ENCODE results near the gene CYTH4.

Gene CYTH4

DNA sequence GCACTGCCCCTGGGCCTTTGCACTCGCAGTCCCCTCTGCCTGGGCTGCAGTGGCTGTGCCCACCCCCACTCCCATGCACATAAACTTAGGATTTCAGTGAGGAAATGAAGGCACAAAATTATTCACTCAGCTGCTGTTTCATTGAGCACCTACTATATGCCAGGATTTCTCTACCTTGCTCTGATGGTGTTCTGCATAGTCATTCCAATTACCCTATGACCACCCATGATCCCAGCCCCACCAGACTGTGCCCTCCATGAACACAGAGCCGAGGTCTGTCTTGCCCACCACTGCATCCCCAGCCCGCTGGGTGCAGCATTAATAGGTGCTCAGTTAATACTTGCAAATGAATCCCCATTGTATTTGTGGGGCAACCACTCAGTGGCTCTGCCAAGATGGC lies 10.9 kb downstream of the CYTH4 start:
- DNase-seq: no peak

DNA sequence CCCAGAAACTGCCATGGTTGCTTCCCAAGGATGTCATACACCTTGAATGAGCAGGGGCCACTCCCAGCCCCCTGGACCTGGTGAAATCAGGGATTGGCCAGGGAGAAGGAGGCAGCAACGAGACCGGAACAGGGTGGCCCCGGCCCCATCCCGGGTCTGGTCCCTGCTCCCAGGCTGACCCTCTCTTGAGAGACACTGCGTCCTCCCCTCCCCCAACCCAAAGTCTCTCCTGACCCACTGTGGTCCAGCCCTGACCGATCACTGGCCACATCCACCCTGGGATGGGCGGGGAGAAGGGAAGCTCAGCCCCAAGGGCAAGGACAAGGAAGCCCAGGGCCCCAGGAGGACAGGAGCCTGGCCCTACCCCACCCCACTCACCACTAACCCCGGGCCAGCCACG lies 12.4 kb downstream of the CYTH4 start:
- DNase-seq: no peak

DNA sequence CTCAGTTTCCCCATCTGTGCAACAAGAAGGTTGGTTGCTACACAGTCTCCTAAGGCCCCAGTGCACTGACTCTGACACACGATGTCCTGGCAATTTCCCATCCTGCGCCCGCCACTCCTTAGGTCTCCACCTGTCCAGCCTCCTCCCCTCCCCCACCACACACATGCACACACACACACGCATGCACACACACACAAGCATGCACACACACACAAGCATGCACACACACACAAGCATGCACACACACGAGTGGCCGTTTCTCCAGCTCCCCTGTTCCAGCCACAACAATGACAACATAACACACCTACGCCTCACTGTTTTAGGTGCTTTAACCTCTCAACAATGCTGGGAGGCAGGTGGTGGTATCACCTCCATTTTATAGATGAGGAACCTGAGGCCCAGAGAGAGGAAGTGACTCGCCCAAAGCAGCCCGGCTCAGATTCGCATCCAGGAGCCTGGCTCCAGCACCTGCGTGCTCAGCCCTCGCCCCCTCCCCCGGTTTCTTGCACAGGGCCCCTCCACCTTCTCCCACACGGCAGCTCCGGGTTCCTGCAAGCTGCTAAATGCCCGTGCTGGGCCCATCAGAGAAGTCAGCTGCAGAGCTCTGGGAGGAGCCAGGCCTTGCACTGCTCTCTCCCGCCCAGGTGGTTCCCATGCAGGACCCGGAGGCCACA lies 13.0 kb downstream of the CYTH4 start:
- DNase-seq: no peak

DNA sequence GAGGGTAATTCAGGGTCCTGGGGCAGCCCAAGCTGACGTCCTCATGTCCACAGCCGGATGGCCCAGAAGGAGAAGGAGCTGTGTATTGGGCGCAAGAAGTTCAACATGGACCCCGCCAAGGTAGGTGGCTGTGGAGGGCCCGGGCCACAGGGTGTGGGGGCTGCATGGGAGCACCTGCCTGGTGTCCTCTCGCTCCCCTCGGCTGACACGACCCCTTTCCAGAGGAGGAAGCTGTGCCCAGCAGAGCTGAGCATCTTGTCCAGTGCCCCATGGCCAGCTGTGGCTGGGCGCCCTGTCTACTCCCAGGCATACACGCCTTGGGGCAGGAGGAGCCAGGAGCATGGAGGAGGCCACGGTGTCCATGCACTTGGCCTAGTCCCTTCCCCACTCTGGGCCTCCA lies 13.6 kb downstream of the CYTH4 start:
- no peak for DNase-seq

DNA sequence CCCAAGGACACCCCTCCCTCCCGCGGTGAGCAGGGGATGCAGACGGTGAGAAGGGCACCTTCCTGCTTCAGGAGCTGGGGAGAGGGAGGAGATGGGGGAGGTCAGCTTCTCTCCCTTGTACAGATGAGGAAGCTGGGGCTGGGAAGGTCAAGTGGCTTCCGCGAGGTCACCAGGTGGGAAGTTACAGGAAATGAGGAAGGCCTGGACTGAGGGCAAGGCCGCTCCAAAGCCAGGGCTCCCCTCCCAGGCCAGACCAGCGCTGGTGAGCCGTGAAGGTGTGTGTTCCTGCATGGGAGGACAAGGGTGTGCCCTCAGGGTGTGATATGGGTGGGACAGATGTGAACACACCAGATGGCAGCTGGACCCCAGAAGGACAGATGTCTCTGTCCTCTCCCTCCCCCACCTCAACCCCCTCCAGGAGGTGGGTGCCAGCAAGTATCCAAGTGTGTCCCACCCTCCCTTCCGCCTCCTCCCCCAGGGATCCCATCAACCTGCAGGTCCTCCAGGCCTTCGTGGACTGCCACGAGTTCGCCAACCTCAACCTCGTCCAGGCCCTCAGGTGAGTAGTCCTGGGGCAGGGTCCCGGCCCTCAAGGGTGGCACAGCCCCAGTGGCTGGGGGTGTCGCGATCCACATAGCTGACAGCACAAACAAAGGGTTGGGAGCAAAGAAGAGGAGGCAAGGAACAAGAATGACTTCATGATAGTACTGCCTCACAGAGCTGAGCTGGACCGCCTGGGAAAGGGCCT lies 16.6 kb downstream of the CYTH4 start:
- DNase-seq: no peak

DNA sequence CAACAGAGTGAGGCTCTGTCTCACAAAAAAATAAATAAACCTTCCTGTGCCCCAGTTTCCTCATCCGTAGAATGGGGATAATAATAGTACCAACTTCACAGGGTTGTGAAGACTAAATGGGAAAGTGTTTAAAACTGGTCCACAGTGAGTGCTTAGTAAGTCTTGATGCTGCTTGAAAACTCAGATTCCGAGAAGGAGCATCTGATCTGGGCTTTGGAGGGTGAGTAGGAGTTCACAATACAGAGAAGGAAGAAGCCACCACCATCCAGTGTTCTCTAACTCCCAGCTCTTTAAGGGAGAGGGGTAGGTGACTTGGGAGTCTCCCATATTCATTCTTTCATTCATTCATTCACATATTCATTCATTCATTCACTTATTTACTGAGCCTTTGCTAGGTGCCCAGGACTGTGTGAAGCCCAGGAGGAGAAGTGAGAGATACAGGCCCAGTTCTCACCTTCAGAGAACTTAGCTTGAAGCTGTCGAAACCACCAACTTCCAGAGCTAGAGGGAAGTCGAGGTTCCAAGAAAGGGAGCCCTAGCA lies 17.7 kb downstream of the CYTH4 start:
- DNase-seq: no peak

DNA sequence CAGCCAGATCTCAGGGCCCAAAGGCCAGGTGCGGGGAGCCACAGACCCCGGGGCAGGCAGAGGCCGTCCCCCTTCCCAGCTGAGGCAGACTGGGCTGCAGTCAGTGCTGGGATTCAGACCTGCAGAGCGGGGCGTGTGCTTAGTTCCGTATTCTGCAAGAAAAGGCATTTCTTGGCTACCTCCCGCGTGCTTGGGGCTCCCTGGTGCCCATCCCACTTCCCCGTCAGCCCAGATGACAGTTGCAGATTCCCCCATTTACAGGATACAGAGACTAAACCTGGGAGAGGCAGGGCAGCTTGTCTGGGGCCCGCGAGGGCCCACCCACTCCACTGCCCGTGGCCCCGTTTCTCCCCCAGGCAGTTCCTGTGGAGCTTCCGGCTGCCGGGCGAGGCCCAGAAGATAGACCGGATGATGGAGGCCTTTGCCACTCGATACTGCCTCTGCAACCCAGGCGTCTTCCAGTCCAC lies 18.3 kb downstream of the CYTH4 start:
- DNase-seq: no peak

DNA sequence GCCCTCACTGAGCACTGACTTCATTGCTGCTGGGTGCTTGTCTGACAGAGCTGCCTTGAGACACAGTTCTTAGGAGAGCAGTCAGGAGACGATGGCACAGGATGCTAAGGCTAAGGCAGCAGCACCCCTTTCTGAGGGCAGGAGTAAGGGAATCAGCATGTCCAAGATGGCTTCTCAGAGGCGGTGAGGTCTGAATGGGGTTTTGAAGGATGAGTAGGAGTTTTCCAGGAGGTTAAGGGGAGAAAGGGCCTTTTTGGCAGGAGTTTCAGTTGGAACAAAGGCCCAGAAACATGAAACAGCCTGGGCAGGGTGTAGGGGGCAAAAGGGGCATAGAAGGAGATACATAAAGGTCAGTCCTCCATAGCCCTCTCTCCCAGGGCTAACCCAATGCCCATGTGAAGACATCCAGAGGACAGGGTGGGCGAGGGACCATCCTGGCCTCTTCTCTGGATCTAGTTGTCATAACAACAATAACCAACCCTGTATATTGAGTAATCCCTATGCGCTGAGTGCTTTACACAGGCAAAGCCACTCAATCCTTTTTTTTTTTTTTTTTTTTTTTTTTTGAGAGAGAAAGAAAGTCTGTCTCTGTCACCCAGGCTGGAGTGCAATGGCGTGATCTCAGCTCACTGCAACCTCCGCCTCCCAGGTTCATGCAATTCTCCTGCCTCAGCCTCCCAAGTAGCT lies 19.0 kb downstream of the CYTH4 start:
- no peak for DNase-seq

DNA sequence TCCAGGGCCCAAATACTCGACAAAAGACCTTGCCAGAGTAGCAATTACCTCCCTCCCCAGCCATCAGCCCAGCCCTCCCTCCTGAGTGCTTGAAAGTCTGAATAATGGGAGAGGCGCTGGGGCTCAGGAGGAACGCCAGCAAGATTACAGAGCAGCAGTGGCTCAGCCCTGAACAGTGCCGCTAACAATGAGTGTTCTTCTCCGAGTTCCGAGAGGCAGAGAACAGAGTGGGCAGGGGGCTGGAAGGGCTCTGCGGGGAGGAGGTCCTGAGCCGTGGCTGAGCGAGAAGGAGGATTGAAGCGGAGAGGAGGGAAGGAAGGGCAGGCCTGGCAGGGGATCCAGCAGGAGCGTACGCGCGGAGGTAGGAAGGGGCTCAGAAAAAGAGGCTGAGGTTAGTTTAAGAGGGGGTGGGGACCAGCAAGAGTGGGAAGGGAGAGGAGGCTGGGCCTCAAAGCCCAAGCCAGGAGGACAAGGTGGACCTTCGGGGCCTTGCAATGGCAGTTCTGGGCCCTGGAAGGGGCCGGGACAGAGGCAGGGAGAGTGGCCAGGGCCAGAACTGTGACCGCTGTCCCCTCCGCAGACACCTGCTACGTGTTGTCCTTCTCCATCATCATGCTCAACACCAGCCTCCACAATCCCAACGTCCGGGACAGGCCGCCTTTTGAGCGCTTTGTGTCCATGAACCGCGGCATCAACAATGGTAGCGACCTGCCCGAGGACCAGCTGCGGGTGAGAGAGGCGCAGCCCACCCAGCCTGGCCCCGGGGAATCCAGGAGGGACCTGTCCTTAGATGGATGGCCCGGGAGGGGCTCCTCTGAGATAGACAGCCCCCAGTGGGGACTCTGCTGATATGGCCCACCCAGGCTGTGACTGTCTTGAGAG lies 20.6 kb downstream of the CYTH4 start:
- no peak for DNase-seq

DNA sequence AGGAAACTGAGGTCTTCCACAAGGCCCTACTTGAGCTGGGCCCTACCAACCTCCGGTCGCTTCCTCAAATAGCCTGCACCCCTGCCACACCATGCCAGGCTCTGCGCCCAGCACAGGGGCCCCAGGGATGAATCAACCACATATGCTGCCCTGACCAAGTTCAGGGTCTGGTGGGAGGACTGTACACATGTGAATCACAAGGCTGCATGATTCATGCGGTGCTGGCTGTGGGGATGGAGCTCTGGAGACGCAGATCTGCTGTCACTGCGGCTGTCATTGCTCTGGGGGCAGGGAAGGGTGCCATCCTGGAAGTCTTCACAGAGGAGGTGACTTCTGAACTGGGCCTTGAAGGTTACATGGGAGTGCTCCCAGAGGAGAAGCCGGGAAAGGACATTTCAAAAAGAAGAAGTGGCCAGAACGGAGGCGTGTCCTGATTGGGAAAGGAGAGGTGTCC lies 21.5 kb downstream of the CYTH4 start:
- no peak for DNase-seq

DNA sequence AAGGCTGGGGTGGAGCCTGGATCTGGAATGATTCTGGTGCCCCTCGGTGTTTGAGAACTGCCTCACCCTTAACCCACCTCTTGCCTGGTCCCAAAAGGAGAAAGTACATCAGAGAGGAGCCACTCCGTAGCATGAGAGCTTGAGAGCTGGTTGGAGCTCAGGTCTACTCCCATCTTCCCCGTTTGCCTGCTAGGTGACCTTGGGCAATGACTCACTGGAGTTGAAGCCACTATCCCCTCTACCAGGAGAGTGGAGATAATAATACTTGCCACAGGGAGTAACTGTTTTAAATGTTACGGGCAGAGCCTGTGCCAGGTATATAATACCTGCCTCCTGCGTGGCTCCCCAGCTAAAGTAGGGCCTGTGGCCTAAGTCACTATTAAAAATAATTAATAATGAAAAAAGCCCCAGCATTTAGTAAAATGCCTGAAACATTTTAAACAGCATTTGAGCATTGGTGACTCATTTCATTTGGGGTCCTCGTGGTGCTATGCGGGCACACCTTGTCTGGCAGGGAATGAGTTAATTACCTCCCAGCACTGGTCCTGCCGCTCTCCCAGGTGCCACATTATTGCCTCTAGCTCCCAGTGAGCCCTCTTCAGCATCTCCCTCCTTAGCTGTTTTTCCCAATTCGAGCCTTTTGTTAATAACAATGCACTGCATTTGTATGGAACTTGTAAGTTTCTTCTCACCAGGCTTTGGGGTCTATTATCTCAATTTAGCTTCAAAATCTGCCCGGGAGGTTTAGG lies 22.5 kb downstream of the CYTH4 start:
- DNase-seq: no peak

DNA sequence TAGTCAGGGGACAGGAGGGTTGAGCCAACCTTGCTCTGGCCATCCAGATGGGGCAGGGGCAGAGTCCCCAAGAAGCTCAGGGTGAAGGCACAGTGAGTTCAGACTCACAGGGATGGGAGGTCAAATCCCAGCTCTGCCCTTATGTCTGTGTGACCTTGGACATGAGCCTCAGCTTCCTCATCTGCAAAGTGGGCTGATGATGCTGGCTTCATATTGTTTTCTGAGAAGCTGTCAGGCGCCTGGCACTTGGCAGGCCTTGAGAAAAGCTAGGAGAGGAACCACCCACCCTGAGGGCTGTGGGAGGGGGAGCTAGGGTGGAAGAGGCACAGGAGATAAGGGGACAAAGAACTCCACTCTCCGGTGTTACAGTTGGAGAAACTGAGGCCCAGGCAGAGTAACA lies 23.6 kb downstream of the CYTH4 start:
- DNase-seq: no peak

DNA sequence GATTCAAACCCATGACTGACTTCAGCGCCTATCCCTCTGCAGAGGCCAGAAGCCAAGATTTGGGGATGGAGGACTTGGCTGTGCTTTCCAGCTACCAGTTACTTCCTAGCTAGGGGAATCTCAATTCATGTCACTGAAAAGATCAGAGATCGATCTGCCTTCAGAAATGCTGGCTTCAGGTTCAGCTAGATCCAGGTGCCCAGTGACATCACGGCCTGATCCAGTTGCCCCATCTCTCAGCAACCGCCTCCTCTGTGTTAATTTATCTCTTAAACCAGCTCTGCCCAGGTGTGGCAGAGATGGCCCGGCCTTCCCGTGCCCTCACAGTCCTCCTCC lies 24.2 kb downstream of the CYTH4 start:
- no peak for DNase-seq

DNA sequence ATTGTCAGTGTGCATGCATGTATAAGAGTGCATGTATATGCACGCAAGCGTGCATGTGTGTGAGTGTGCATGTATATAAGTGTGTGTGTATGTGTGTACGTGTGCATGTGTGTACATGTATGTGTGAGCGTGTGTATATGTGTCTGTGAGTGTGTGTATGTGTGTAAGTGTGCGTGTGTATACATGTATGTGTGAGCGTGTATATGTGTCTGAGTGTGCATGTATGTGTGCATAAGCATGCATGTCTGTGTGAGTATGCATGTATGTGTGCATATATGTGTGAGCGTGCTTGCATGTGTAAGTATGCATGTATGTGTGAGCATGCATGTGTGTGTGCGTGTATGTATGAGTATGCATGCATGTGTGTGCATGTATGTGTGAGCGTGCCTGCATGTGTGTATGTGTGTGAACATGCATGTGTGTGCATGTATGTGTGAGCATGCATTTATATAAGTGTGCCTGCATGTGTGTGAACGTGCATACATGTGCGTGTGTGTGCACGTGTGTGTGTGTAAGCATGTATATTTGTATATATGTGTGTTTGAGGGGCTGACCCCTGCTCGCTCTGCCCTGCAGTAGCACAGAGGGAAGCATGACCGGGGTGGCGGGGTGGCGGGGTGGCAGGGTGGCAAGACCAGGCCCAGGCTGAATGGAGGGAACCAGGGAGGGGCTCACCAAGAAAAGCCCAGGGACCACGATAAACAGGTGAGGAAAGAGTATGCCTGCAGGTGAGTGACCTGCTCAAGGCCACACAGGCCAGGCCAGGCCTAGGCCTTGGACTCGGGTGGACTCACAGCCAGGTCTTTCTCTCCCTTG lies 26.3 kb downstream of the CYTH4 start:
- DNase-seq: no peak

DNA sequence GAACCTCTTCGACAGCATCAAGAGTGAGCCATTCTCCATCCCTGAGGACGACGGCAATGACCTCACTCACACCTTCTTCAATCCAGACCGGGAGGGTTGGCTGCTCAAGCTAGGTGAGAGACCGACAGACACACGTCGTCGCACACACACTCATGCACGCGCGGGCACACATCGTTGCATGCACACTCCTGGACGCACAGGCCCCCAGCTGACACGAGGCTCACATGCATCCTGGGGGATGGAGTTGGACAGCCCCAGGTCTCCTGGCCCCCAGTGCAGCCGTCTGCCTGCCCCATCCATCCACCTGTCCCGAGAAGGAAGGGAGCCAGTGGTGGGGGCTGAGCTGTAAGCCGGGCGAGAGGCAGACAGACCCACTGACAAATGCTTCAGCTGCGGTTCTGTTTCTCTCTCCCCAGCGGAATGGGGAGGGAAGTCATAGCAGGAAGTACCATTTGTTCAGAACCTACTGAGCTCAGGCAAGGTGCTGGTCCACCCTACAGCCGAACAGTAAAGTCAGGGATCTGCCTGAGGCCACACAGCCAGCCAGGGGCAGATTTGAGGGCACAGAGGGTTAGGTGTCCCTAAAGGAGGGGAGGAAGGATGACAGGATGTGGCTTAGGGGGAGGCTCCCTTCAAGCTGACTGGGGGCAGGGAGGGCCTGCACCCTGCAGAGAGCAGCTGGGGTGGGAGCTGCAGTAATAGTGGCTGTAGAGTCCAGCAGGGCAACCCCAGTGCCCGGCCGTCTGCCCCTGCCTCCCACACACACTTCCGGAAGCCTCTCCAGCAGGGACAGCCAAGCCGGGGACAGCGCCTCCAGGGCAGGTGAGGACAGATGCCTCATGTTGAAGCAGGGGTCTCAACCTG lies 27.1 kb downstream of the CYTH4 start:
- DNase-seq: no peak

DNA sequence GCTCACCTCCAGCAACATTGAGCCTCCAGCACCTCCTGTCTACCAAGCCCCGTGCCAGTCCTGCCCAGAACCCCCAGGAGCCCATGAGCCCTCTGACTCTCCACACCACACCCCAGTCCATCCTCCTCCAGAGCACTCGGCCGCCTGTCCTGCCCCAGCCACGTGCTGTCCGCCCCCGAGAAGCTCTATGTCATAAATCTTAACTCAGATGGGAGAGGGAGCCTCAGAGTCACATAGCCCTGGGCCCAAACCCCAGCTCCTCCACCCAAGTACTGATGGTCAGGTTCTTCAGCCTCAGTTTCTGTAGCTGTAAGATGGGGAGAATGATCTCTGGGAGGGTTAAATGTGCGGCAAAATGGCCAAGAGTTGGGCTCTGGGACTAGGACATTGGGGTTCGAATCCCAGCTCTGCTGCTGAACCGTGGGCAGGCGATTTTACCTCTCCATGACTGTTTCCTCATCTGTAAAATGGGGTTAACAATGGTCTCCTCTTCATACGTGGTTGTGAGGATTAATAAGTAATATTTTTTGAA lies 27.8 kb downstream of the CYTH4 start:
- DNase-seq: no peak

DNA sequence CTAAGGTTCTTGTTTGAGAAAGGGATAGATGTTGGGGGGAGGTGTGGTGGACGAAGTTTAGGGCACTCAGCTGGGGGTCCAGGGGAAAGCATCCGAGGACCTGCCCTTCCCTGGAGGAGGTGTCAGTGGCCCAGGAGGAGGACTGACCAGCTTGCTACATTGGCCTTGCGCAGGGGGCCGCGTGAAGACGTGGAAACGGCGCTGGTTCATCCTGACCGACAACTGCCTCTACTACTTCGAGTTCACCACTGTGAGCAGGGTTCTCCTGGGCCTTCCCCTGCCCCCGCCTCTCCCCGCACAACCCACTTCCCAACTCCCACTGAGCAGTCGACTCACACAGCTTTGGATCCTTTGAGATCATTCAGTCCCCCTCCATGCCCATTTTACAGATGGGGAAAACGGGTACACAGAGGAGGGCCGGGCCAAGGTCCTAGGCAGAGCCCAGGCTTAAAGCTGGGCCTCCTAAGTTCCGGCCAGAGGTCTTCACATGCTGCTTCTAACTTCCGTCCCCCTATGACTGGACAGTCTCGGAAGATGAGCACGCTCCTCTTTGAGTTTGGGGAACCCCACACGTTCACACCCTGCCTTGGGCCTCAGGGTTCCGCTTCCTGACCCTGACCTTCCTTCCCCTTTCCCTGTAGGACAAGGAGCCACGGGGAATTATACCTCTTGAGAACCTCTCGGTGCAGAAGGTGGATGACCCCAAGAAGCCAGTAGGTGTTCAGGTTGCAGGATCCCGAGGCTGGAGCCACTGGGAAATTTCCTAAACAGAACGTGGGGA lies 28.7 kb downstream of the CYTH4 start:
- DNase-seq: no peak

DNA sequence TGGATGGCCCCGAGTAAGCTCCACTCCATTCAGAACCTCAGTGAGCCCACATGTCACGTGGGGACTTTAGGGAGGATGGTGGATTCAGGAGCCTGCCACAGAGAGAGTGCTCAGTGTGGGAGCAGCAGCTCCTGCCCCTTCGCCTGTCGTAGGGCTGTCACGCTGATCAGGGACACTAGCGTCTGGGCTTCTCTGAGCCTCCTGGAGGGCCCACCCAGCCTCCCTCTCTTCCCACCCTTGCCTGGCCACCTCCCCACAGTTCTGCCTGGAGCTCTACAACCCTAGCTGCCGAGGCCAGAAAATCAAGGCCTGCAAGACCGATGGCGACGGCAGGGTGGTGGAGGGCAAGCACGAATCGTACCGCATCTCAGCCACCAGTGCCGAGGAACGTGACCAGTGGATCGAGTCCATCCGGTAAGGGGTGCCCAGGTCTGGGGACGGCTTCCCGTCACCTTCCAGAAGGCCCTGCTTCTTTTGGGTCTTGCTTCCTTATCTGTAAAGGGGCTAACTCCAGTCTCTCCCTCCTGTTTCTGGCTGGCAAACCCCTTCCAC lies 29.5 kb downstream of the CYTH4 start:
- no peak for DNase-seq
